ENCODE results near the gene PC.
"Not testable (repeated sequence)": the region's sequence is repeated elsewhere in the genome, so short reads cannot be mapped to it uniquely, and the experiment has no call there.

Gene PC

DNA sequence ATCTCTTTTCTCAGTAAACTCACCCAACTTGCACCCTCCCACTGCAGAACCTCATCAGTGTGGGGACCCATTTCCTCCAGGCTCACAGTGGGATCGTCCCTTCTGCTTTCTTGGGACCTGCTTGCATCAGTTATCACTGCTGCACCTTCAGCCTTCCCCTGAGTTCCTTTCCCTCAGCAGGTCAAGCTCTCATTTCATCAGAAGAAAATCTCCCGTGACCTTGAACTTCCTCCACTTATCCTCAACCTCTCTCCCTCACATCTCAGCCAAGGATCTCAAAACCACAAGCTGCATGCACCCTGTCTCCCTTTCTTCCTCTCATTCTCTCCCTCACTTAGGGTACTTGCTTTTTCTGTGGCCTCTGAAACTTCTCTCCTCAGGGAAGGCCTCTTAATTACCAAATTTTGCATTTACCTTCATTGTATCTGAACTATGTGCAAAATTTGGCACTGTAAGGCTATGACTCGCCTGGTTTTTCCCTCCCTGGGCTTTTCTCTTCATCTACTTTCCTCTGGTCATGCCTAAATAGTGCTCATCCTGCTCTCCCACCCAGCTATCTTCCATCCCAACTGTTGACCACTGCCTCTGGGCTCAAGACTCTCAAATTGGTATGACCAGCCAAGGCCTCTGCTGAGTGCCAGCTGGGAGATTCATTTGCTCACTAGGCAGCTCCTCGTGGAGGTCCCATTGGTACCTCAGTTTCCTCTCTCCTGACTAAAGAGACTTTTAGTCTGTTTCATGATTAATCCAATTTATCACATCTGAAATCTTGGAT is 117.7 kb downstream of the PC start:
- DNase-seq (ENCODE audit: low read depth): no peak

DNA sequence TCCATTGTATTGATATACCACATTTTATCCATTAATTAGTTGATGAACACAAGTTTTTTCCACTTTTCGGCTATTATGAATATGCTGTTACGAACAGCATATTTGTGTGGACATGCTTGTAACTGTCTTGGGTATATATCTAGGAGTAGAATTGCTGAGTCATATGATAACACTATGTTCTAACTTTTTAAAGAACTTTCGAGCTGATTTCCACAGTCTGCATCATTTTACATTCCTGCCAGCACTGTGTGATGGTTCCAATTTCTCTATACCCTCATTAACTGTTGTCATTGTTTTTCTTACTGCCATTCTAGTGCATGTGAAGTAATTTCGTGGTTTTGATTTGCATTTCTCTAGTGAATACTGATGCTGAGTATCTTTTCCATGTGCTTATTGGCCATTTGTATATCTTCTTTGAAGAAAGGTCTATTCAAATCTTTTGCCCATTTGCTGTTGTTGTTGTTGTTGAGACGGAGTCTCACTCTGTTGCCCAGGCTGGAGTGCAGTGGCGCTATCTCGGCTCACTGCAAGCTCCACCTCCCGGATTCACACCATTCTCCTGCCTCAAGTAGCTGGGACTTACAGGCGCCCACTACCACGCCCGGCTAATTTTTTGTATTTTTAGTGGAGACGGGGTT is 122.3 kb downstream of the PC start:
- DNase-seq (ENCODE audit: low read depth): no peak

DNA sequence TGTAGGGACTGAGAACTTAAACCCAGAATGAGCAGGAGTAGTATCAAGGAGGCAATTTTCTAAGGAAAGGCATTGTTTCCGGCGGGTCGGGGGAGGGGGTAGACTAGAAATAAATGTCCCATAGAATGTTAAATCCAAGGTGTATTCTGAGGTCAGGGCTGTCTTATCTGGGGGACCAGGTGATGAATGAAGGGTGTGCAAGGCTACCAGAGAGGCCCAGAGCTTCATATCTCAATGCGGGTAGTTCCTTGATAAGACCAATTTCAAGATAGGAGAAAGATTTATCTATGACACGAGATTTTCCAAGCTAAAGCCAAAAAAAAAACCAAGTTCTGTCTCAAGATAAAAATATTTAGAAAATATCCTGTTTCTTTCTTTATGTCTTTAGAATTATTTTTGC is 123.2 kb downstream of the PC start:
- DNase-seq (ENCODE audit: low read depth): no peak

DNA sequence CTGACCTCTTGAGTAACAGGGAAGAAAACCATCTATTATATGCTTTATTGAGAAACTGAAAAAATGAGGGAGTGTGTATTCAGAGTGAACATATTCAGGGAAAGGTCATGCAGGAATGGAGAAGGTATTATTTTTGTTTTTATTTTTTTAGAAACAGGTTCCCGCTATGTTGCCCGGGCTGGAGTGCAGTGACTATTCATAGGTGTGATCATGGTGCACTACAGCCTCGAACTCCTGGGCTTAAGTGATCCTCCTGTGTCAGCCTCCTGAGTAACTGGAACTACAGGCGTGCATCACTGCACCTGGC is 123.7 kb downstream of the PC start:
- DNase-seq (ENCODE audit: low read depth): no peak

DNA sequence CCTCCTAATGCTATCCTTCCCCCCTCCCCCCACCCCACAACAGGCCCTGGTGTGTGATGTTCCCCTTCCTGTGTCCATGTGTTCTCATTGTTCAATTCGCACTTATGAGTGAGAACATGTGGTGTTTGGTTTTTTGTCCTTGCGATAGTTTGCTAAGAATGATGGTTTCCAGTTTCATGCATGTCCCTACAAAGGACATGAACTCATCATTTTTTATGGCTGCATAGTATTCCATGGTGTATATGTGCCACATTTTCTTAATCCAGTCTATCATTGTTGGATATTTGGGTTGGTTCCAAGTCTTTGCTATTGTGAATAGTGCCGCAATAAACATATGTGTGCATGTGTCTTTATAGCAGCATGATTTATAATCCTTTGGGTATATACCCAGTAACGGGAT is 133.6 kb downstream of the PC start:
- not testable (repeated sequence) for DNase-seq (ENCODE audit: low read depth)

DNA sequence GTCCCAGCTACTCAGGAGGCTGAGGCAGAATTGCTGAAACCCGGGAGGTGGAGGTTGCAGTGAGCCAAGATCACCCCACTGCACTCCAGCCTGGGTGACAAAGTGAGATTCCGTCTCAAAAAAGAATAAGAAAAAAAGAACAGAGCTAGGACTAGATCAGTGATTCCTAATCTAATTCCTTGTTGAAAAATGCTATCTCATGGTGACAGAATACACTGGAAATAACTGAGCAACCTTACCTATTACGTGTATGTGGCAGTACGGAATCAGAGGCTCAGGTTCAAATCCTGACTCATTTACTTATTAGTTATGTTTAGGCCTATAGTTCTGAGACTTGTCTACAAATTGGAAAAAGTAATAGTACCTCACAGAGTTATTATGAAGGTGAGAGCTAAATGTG is 134.5 kb downstream of the PC start:
- no peak for DNase-seq (ENCODE audit: low read depth)

DNA sequence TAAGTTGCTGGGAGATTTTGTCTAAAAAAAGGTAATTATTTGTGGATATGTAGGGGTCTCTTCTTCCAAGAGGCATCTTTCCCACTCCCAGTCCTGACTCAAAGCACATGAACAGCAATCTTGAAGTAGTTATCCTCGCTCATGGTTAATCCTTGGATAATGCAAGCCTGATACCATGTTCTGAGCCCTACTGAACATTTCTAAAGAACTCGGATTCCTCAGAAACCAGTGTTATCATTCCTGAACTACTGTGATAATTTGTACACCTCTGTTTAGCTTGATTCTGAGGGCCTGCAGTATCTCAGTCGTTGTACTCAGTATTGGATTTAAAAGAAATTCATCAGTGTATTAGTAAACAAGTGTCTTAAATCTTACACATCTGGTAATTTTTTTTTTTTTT is 137.3 kb downstream of the PC start:
- no peak for DNase-seq (ENCODE audit: low read depth)

DNA sequence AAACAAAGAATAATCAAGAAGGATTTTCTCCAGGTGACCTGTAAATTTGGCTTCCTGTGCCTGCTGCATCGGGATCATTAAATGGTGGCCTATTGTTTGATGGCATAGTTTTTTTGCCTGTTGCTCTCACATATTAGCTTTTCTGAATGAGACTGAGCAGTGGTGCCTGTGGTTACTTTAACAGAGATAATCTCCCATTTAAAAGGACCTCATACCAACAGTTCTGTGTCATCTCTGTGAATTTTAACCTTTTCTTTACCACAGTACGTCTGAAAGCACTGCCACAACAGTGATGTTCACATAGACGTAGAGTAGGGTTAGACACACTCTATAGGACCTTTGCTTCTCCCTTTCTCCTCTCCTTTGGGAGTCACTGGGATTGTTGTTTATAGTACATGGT is 137.8 kb downstream of the PC start:
- DNase-seq (ENCODE audit: low read depth): no peak

DNA sequence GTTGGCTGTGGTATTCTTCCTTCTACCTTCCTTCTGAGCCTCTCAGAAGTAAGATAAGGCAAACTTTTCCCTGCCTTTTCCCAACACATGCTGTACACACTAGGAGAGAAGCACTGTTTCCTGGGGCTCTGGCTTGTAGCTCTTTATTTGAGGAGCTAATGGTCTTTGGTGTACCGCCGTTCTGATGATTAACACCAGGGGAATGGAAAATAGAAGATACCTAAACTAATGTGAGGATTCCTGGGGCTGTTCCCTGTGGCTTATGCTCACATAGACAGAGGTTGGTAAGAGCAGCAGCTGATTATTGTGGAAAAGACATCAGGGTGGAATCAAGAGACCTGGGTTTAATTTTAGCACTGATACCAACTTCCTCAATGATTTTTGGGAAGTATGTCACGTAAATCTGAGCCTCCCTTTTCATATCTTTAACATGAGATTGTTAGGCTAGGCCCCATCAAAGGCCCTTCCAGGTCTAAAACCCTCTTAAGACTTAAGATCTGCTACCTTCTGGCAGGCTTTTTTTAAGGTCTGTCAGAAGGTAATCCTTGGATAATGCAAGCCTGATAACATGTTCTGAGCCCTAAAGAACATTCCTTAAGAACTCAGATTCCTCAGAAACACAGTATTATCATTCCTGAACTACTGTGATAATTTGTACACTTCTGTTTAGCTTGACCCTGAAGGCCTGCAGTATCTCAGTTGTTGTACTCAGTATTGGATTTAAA is 139.8 kb downstream of the PC start:
- DNase-seq (ENCODE audit: low read depth): no peak

DNA sequence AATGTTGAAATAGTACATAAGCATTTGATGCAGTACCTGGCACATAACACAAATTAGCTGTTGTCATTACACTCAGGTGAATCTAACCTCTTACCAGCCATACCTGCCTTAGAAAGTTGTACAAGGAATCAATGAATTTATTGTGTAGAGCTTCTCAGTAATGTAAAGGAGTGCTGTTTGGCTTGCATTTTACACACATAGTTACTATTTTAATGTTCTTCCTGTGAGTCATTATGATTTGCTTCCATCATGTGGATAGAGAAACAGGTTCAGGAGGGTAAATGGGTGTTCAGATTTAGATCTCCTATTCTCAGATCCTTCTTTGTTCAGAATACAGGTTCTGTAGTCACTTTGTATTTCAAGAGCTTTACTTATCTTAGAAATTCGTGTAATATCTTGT is 142.5 kb downstream of the PC start:
- no peak for DNase-seq (ENCODE audit: low read depth)

DNA sequence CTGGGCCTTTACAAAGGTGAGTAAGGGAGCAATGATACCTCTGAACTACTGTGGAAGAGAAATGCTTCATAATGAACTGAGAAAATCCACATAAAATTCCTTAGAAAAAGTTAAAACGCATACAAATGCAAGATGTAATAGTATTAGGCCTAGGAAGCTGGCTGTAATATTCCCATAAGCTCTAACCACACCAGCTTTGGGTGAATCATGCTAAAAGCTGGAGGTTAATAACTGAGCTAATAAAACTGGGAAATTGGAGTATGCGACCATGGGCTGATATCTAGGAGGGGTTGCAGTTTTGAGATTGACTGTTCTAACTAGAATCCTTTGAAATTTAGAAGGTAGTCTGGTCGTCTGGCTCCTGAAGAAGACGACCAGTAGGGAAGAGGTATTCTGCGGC is 143.5 kb downstream of the PC start:
- DNase-seq (ENCODE audit: low read depth): no peak

DNA sequence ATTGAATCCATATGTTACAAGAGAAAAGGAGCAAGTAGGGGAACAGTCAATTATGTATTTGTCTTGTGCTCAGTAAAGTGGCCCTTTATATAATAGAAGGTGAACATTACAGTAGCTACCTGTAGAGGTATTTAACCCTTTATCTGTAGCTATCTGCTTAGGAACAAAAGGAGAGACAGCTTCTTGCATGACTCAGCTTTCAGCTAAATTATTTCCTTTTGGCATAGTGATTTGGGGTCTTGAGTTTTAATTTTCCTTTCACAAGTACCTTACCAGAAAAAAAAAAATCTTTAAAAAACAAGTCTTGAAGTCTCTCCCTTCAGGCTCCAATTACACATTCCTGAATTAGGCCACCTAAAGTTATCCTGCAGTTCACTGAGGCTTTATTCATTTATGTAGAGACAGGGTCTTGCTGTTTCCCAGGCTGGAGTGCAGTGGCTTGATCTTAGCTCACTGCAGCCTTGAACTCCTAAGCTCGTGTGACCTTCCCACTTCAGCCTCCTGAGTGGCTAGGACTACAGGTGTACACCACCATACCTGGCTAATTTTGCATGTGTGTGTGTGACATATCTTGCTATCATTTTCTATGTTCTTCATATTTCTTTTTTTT is 147.5 kb downstream of the PC start:
- no peak for DNase-seq (ENCODE audit: low read depth)

DNA sequence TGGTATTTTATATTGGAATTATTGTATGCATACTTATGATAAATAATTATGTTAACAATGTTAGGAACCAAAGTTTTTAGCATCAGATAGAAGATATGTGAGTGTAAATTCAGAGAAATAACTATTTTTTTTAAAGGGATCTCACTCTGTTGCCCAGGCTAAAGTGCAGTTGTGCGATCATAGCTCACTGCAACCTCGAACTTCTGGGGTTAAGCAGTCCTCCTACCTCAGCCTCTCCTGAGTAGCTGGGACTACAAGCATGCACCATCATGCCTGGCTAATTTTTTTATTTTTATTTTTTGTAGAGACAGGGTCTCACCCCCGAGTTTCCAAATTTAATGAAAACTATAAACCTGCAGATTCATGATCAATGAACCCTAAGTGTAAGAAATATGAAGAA is 148.6 kb downstream of the PC start:
- DNase-seq (ENCODE audit: low read depth): no peak

DNA sequence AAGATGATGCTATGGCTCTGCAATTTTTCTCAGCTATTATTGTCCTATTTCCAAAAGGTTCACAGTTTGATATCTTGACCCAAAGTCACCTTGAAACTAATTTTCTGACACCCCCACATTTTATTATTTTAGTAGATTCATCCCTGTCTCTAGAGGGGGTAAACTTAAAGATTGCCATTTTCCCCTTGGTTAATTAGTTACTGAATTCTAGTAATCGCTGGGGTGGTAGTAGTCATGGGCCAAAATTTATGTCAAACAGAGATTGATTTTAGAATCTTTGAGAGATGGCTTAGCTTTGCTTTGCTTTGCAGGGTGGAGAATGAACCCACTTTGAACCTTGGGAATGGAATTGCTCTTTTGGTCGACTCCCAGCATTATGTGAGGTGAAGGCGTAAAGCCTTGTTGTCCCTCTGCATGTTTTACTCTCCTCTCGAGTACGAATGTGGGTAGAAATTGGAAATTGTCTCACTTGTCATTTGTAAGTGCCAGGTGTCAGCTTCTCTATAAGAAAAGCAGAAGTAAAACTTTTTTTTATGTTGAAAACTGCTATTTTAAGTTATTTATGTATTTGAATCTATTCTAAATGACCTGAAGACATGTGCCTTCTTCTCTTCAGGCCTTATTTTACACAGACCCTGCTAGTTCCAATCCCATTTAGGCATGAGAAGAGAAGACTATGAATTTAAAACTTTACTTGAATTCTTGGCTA is 157.3 kb downstream of the PC start:
- DNase-seq (ENCODE audit: low read depth): no peak

DNA sequence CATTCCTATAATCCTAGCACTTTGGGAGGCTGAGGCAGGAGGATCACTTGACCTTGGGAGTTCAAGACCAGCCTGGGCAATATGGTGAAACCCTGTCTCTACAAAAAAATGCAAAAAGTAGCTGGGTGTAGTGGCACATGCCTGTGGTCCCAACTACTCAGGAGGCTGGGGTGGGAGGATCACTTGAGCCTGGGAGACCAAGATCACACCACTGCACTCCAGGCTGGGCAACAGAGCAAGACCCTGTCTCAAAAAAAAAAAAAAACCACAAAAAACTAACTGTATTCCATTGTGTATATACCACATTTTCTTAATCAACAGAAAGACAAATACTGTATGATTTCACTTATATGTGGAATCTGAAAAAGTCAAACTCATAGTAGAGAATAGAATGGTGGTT is 158.4 kb downstream of the PC start:
- DNase-seq (ENCODE audit: low read depth): not testable (repeated sequence)

Data from activated T-cell treated with anti-CD3 and anti-CD28 coated beads for 1 hour (primary cell).